Testis (tissue), 2 donors: ENCODE data around the gene DPP10.

Source experiments
- POLR2A ChIP-seq: fragments of 450-650 bp; IDR thresholded peaks from one replicate; pipeline ENCODE4 v1.6.1; 2017; ENCODE audit warnings: antibody characterized with exemption, mild to moderate bottlenecking, moderate library complexity
- TF ChIP-seq, protein P1 (sequence below), 3 experiments: fragments of 450-650 bp in 2 of 3; fragments of 200-600 bp in 1 of 3; sonication (generic) in 1 of 3; IDR thresholded peaks; one replicate each; pipeline ENCODE4 v1.5.1; 2016 to 2019; ENCODE audit warnings: antibody characterized with exemption in 3 of 3, mild to moderate bottlenecking in 2 of 3, moderate library complexity in 1 of 3

DNA sequence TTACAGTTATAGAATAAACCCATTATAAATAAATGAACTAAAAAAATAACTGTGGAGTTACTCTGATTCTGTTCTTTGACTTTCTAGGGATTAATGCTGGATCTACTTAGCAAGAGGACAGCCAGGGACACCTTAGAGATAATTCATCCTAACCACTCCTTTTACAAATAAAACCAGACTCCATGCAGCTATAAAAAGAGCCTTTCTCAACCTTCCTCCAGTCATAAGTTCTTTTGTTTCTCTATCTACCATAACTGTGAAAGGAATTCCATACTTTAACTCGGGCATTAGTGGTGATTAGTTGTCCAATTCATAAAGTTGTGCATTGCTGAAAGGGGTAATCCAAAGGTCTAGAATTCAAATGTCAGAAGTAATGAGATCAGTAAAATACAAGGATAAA lies 682.4 kb downstream of the DPP10 start:
- TF ChIP-seq POLR2A: no peak
- TF ChIP-seq, protein P1, sequence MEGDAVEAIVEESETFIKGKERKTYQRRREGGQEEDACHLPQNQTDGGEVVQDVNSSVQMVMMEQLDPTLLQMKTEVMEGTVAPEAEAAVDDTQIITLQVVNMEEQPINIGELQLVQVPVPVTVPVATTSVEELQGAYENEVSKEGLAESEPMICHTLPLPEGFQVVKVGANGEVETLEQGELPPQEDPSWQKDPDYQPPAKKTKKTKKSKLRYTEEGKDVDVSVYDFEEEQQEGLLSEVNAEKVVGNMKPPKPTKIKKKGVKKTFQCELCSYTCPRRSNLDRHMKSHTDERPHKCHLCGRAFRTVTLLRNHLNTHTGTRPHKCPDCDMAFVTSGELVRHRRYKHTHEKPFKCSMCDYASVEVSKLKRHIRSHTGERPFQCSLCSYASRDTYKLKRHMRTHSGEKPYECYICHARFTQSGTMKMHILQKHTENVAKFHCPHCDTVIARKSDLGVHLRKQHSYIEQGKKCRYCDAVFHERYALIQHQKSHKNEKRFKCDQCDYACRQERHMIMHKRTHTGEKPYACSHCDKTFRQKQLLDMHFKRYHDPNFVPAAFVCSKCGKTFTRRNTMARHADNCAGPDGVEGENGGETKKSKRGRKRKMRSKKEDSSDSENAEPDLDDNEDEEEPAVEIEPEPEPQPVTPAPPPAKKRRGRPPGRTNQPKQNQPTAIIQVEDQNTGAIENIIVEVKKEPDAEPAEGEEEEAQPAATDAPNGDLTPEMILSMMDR (IDR thresholded peaks at IDR 0.05): no peak
